ENCODE results near the gene RGS14. TPM values are rescaled to one million over a fixed set of nuclear protein-coding genes. Genes with fewer than 3 reads are reported as not detected.

The RGS14 gene
- total and polyA plus RNA-seq, 12 donors, result 2.2 to 9.6 (median 4.1) TPM

DNA sequence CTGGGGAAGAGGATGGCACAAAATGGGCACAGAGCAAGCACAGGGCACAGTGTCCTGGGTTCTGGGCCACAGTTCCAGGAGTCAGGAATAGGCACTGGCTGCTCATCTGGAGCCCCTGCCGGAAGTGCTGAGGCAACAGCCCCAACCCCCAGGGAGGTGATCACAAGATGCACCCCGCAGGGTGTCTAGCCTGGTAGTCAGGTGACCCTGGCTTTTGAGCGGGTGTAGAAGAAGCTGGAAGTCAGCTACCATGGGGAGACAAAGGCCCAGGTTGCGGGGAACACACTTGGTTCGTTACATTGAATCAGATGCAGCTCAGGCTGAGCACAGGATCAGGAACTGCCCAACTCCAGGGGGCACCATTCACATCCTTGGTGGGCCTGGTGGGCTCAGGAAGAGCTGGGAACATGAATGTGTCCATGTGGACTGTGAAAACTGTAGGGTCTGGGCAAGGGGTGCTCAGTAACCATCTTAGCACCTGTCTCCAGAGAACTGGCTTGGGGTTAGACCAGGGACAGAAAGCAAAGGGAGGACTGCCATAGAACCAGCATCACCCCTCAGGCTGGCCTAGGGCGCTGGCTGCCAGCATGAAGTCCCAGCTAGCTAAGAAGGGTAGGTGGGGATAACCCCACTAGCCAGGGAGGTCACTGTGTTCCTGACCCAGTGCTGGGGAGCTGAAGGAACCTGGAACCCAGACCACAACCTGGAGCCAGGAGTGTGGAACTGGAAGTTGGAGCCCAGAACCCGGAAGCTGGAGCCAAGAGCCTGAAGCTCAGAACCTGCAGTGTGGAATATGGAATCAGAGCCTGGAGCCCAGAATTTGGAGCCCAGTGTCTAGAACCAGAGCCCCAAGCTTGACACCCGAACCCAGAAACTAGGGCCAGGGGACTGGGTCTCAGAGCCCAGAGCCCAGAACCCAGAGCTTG lies 20.4 kb downstream of the RGS14 start:
- Histone ChIP-seq H3K27ac (no peak overlapping the region), H3K4me1 (peaks cover 0 to 3% (median 0%) of the 10 kb centered on the region in 9 donors), H3K27me3 (peaks cover 0 to 21% (median 6%) of the 10 kb centered on the region in 7 donors), H3K4me3 (no peak overlapping the region), H3K36me3 (peaks cover 0 to 1% (median 0%) of the 10 kb centered on the region in 9 donors), H3K9me3 (no peaks in the 10 kb centered on the region)
- ATAC-seq (no peak), DNase-seq (no peak)
- intact Hi-C loops (cut with DNase I), result loop anchor here in 1 of 10 donors (10.0 kb wide), 1 partner anchor 53 kb away; no protein-coding TSS in a partner anchor
- 85 to 86% methylated on average over 8 of the region's 8 CpGs for WGBS, 2 donors
- TF ChIP-seq, protein P1, sequence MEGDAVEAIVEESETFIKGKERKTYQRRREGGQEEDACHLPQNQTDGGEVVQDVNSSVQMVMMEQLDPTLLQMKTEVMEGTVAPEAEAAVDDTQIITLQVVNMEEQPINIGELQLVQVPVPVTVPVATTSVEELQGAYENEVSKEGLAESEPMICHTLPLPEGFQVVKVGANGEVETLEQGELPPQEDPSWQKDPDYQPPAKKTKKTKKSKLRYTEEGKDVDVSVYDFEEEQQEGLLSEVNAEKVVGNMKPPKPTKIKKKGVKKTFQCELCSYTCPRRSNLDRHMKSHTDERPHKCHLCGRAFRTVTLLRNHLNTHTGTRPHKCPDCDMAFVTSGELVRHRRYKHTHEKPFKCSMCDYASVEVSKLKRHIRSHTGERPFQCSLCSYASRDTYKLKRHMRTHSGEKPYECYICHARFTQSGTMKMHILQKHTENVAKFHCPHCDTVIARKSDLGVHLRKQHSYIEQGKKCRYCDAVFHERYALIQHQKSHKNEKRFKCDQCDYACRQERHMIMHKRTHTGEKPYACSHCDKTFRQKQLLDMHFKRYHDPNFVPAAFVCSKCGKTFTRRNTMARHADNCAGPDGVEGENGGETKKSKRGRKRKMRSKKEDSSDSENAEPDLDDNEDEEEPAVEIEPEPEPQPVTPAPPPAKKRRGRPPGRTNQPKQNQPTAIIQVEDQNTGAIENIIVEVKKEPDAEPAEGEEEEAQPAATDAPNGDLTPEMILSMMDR (IDR thresholded peaks at IDR 0.05), result no peak

DNA sequence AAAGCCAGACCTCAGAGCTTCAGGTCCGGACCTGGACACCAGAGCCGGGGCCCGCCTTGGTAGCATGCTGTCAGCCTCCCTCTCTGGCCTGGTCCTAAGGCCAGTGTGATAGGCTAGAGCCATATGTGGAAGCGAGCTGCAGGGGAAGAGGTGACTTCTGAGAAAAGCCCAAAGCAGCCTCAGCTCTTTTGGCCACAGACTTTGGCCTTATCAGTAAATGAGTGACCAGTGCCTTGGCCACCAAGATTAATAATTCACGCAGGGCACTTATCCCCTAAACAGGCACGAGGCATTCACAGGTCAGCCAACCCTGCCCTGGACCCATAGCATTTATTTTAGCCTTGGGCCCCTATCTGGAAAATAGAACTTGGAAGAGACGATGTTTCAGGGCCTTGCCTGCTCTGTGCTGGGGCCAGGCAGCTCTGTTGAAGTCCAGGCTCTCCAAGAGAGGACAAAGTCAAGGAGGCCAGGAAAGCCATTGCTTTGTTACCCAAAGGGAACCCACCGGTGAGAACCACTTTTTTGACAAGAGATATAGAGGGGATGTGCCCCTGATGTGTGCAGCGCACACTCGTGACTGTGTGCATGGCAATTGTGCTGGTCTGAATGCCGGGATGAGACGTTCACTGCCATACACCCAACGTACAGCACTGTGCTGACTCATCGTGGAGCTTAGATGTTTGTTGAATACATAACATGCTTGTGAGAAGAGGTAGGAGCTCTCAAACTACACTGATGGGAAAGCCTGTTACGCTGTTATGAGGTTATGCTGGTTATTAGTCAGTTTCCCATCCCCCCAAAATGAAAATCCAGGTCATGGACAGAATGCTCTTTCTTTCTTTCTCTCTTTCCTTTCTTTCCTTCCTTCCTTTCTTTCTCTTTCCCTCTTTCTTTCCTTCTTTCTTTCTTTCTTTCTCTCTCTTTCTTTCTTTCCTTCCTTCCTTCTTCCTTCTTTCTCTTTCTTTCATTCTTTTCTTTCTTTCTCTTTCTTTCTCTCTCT lies 21.5 kb downstream of the RGS14 start:
- no peak for ATAC-seq
- H3K27ac ChIP-seq, result no peak overlapping the region
- peaks cover 0 to 3% (median 0%) of the 10 kb centered on the region in 9 donors for H3K4me1 ChIP-seq
- no peak overlapping the region for H3K4me3 ChIP-seq
- WGBS, 2 donors, result 80 to 86% methylated on average over 15 of the region's 15 CpGs
- intact Hi-C loops (cut with DNase I), result loop anchor here in 1 of 10 donors (10.0 kb wide), 1 partner anchor 54 kb away; no protein-coding TSS in a partner anchor
- H3K36me3 ChIP-seq, result no peaks in the 10 kb centered on the region
- H3K9me3 ChIP-seq, result no peaks in the 10 kb centered on the region
- TF ChIP-seq, protein P1 (IDR thresholded peaks at IDR 0.05), result no peak
- no peak for DNase-seq
- H3K27me3 ChIP-seq, result peaks cover 0 to 32% (median 11%) of the 10 kb centered on the region in 7 donors

DNA sequence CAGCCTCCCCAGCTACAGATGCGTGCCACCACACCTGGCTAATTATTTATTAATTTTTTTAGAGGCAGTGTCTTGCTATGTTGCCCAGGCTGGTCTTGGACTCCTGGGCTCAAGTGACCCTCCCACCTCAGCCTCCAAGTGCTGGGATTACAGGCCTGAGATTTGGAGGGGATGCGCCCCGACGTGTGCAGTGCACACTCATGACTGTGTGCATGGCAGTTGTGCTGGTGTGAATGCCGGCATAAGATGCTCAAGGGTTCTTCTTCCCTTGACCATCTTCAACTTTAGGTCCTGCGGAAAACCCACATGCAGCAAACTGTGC lies 23.0 kb downstream of the RGS14 start:
- intact Hi-C loops (cut with DNase I), result loop anchor here in 1 of 10 donors (10.0 kb wide), 1 partner anchor 266 kb away; no protein-coding TSS in a partner anchor
- H3K4me3 ChIP-seq, result no peak overlapping the region
- H3K27me3 ChIP-seq, result peaks cover 0 to 42% (median 15%) of the 10 kb centered on the region in 7 donors
- no peaks in the 10 kb centered on the region for H3K36me3 ChIP-seq
- DNase-seq, result no peak
- TF ChIP-seq, protein P1 (IDR thresholded peaks at IDR 0.05), result no peak
- H3K4me1 ChIP-seq, result peaks cover 0 to 3% (median 0%) of the 10 kb centered on the region in 9 donors
- 90 to 92% methylated on average over 6 of the region's 6 CpGs for WGBS, 2 donors
- ATAC-seq, result no peak
- H3K9me3 ChIP-seq, result no peaks in the 10 kb centered on the region
- no peak overlapping the region for H3K27ac ChIP-seq
